GM21528 (cell line): ENCODE results near the gene PKM.

Source experiments
- ATAC-seq: cut with Tn5 transposase; IDR thresholded peaks from one replicate; pipeline ENCODE4 v1.9.1; 2021; ENCODE audit warnings: mild to moderate bottlenecking, moderate library complexity; ENCODE audit not compliant: unreplicated experiment, low FRiP score

Gene PKM

GRCh38 chr15:72236381-72237003 lies 5.5 kb upstream of the PKM start:
- no peak for ATAC-seq

GRCh38 chr15:72235298-72235697 lies 4.3 kb upstream of the PKM start:
- ATAC-seq = no peak

- no peak for ATAC-seq
Measured at GRCh38 chr15:72233769-72234168, 2.8 kb upstream of the PKM start.

GRCh38 chr15:72231833-72232478 lies 966 bp upstream of the PKM start:
- ATAC-seq = no peak

GRCh38 chr15:72230197-72231065 lies 559 bp downstream of the PKM start:
- no peak for ATAC-seq

- ATAC-seq = no peak
Measured at GRCh38 chr15:72229947-72230196, 1.1 kb downstream of the PKM start.

- ATAC-seq = no peak
Measured at GRCh38 chr15:72229076-72229946, 1.7 kb downstream of the PKM start.

GRCh38 chr15:72227720-72228119 lies 3.3 kb downstream of the PKM start:
- ATAC-seq = no peak

GRCh38 chr15:72227192-72227586 lies 3.8 kb downstream of the PKM start:
- ATAC-seq = no peak

- ATAC-seq = no peak
Measured at GRCh38 chr15:72223278-72223677, 7.7 kb downstream of the PKM start.

- no peak for ATAC-seq
Measured at GRCh38 chr15:72222393-72222792, 8.6 kb downstream of the PKM start.

- ATAC-seq = no peak
Measured at GRCh38 chr15:72220687-72221086, 10.3 kb downstream of the PKM start.

- no peak for ATAC-seq
Measured at GRCh38 chr15:72217216-72217615, 13.8 kb downstream of the PKM start.

- ATAC-seq = no peak
Measured at GRCh38 chr15:72216079-72216478, 14.9 kb downstream of the PKM start.

- ATAC-seq = no peak
Measured at GRCh38 chr15:72207558-72208085, 23.4 kb downstream of the PKM start.

- ATAC-seq = no peak
Measured at GRCh38 chr15:72206677-72207000, 24.4 kb downstream of the PKM start.

GRCh38 chr15:72205896-72206676 lies 24.9 kb downstream of the PKM start:
- ATAC-seq = no peak

- ATAC-seq = no peak
Measured at GRCh38 chr15:72205273-72205672, 25.7 kb downstream of the PKM start.

GRCh38 chr15:72203507-72203837 lies 27.5 kb downstream of the PKM start:
- no peak for ATAC-seq

- ATAC-seq = no peak
Measured at GRCh38 chr15:72202801-72203506, 28.0 kb downstream of the PKM start.
